Brain microvascular endothelial cell (primary cell): ENCODE data around the gene SNRPB2.
A peak's percentile ranks its signal among the peaks of the same experiment; 100 is the strongest.

Source experiments
- DNase-seq: peaks from one replicate; pipeline ENCODE4 v3.0.0-alpha.2; 2020
- H3K27ac ChIP-seq: fragments of 250-450 bp; sonication (Bioruptor Pico); 2 replicates; pipeline ENCODE4 v1.5.1; 2020; ENCODE audit warnings: mild to moderate bottlenecking, moderate library complexity
- H3K27me3 ChIP-seq: fragments of 250-450 bp; sonication (Bioruptor Pico); replicated peaks from 2 replicates; pipeline ENCODE4 v1.5.1; 2020; ENCODE audit warnings: mild to moderate bottlenecking
- H3K36me3 ChIP-seq: fragments of 250-450 bp; sonication (Bioruptor Pico); replicated peaks from 2 replicates; pipeline ENCODE4 v1.5.1; 2020; ENCODE audit warnings: mild to moderate bottlenecking
- H3K4me3 ChIP-seq: 2 replicates; pipeline ENCODE4 v1.5.1; 2011; ENCODE audit warnings: low read depth, mild to moderate bottlenecking, control low read depth, low read length, moderate library complexity
- CTCF ChIP-seq: IDR thresholded peaks from 2 replicates; pipeline ENCODE4 v1.5.1; 2011; ENCODE audit warnings: low read depth, mild to moderate bottlenecking, moderate library complexity, low read length, control low read depth, inconsistent platforms; ENCODE audit errors: missing control alignments
- in situ Hi-C: cut with HindIII; loops from 2 replicates; pipeline ENCODE4 v1.10.0; 2017; ENCODE audit warnings: low sequenced_read_pairs, low pct_ligation_motif_present

Gene SNRPB2

GRCh38 chr20:16729565-16730460 lies at the start of gene SNRPB2:
Gene SNRPB2 (plus strand): TSS chr20:16730026. CDS start chr20:16731703, 1,677 bp downstream.
- no peak for TF ChIP-seq CTCF
- peak within 1 kb of the TSS; percentile 84 for H3K27ac ChIP-seq
- DNase-seq: peak; percentile 96
- H3K4me3 ChIP-seq: peak within 1 kb of the TSS; percentile 98
- H3K36me3 ChIP-seq: peaks cover 11% of the 10 kb centered on the region
- H3K27me3 ChIP-seq: no peaks in the 10 kb centered on the region
- in situ Hi-C loops: no loop called here

GRCh38 chr20:16684416-16684815 lies 45.4 kb upstream of the SNRPB2 start:
- no peak overlapping the region for H3K27ac ChIP-seq
- no peak for TF ChIP-seq CTCF
- no peak for DNase-seq
- in situ Hi-C loops: no loop called here
- H3K4me3 ChIP-seq: no peak overlapping the region
- H3K36me3 ChIP-seq: no peaks in the 10 kb centered on the region
- H3K27me3 ChIP-seq: no peaks in the 10 kb centered on the region

- in situ Hi-C loops: no loop called here
Observed at GRCh38 chr20:16689906-16690305, 39.9 kb upstream of the SNRPB2 start.

GRCh38 chr20:16691381-16691780 lies 38.4 kb upstream of the SNRPB2 start:
- Histone ChIP-seq H3K36me3 (no peaks in the 10 kb centered on the region), H3K27me3 (no peaks in the 10 kb centered on the region), H3K27ac (no peak overlapping the region), H3K4me3 (no peak overlapping the region)
- in situ Hi-C loops: no loop called here
- no peak for TF ChIP-seq CTCF
- DNase-seq: no peak

More at GRCh38 chr20:16689906-16690305, 39.9 kb upstream of the SNRPB2 start:
- Histone ChIP-seq H3K36me3 (no peaks in the 10 kb centered on the region), H3K4me3 (no peak overlapping the region), H3K27ac (no peak overlapping the region), H3K27me3 (no peaks in the 10 kb centered on the region)
- TF ChIP-seq CTCF: no peak
- DNase-seq: no peak

GRCh38 chr20:16692009-16692408 lies 37.8 kb upstream of the SNRPB2 start:
- no peak overlapping the region for H3K4me3 ChIP-seq
- TF ChIP-seq CTCF: no peak
- no peak overlapping the region for H3K27ac ChIP-seq
- no peak for DNase-seq
- no peaks in the 10 kb centered on the region for H3K27me3 ChIP-seq
- in situ Hi-C loops: no loop called here
- H3K36me3 ChIP-seq: no peaks in the 10 kb centered on the region
